Uterus (tissue), 4 donors: Measurements from ENCODE around the gene DCAF8. TPM values are rescaled to one million over a fixed set of nuclear protein-coding genes. Genes with fewer than 3 reads are reported as not detected.

Experiments used
- DNase-seq, 2 donors: peaks; one replicate each; pipeline ENCODE4 v3.0.0-alpha.2; 2019 to 2020
- H3K27ac ChIP-seq, 2 donors: fragments of 200-600 bp; sonication (generic); 1 replicate in 1 of 2; 2 replicates in 1 of 2; pipeline ENCODE4 v1.5.1; 2016 to 2018
- H3K27me3 ChIP-seq, 2 donors: fragments of 200-600 bp; sonication (generic); one replicate each; pipeline ENCODE4 v1.5.1; 2018 to 2019; ENCODE audit warnings: control low read depth in 1 of 2
- H3K36me3 ChIP-seq, 2 donors: fragments of 200-600 bp; sonication (generic); one replicate each; pipeline ENCODE4 v1.5.1; 2019; ENCODE audit warnings: control low read depth in 1 of 2
- H3K4me1 ChIP-seq, 2 donors: fragments of 200-600 bp; sonication (generic); one replicate each; pipeline ENCODE4 v1.5.1; 2018 to 2019; ENCODE audit warnings: control low read depth in 1 of 2
- H3K4me3 ChIP-seq, 2 donors: fragments of 200-600 bp; sonication (generic); 1 replicate in 1 of 2; 2 replicates in 1 of 2; pipeline ENCODE4 v1.5.1; 2018 to 2019; ENCODE audit warnings: mild to moderate bottlenecking in 1 of 2
- H3K9me3 ChIP-seq, 2 donors: fragments of 200-600 bp; sonication (generic); one replicate each; pipeline ENCODE4 v1.5.1; 2019; ENCODE audit warnings: control low read depth in 1 of 2
- CTCF ChIP-seq, 4 experiments: fragments of 200-600 bp in 2 of 4; fragments of 450-650 bp in 2 of 4; sonication (generic) in 2 of 4; IDR thresholded peaks; one replicate each; pipeline ENCODE4 v1.5.1; 2016 to 2019; ENCODE audit warnings: antibody characterized with exemption in 4 of 4, mild to moderate bottlenecking in 2 of 4, moderate library complexity in 1 of 4
- POLR2A ChIP-seq, 2 donors: fragments of 450-650 bp; IDR thresholded peaks; one replicate each; pipeline ENCODE4 v1.6.1; 2016; ENCODE audit warnings: antibody characterized with exemption in 2 of 2, mild to moderate bottlenecking in 1 of 2, moderate library complexity in 1 of 2
- intact Hi-C: fragments of 100-400 bp; cut with DNase I; formaldehyde crosslinking; loops from one replicate; pipeline ENCODE4 v1.15.1; 2023; ENCODE audit warnings: low total_unique reads
- total RNA-seq, 4 donors: library from RNA; depleted of rRNA in 3 of 4; stranded (reverse); fragments of >200 nt in 3 of 4; gene quantifications; one replicate each; pipeline versions ENCODE4 v1.1.0 to v1.2.4, GENCODE V29; 2014 to 2023
- donor health status: DM: yes; HTN: yes; CAD: no.

DCAF8 gene
- total RNA-seq, 4 donors from 2014 or later = 36.8 to 167 (median 94.8) TPM

- no peaks in the 10 kb centered on the region for H3K36me3 ChIP-seq
- intact Hi-C loops = no loop called here
- H3K27ac ChIP-seq = no peak overlapping the region
- no peaks in the 10 kb centered on the region for H3K4me1 ChIP-seq
- H3K27me3 ChIP-seq = no peaks in the 10 kb centered on the region
- no peak for DNase-seq
- H3K4me3 ChIP-seq = no peak overlapping the region
- no peaks in the 10 kb centered on the region for H3K9me3 ChIP-seq
- no peak for TF ChIP-seq CTCF (IDR thresholded peaks at IDR 0.05)
- TF ChIP-seq POLR2A (IDR thresholded peaks at IDR 0.05) = no peak
These were observed 96.0 kb downstream of the DCAF8 start for GRCh38 chr1:160166166-160166868.

Other genes with a start within 250 kb of the DCAF8 start
- gene PIGM, start 230.6 kb downstream of the DCAF8 start, total RNA-seq = 1 to 10 TPM; 1.8 to 9.4 (median 7.5) TPM
- gene KCNJ10, start 192.4 kb downstream of the DCAF8 start, total RNA-seq = under 1 TPM in 1 of 4 donors, not detected in 3; 0.58 TPM
- gene KCNJ9, start 181.0 kb downstream of the DCAF8 start, total RNA-seq = under 1 TPM in 1 of 4 donors, not detected in 3; 0.28 TPM
- 10 to 100 TPM in 3 of 4 donors, 1 to 10 TPM in 1; 5.4 to 41.4 (median 26.9) TPM for gene IGSF8, start 163.9 kb downstream of the DCAF8 start, total RNA-seq
- gene ATP1A2, start 146.8 kb downstream of the DCAF8 start, total RNA-seq = 10 to 100 TPM in 3 of 4 donors, 1 to 10 TPM in 1; 1.2 to 36.8 (median 13.4) TPM
- gene ATP1A4, start 110.9 kb downstream of the DCAF8 start, total RNA-seq = 1 to 10 TPM in 1 of 4 donors, not detected in 3; 1.5 TPM
- under 1 TPM in 3 of 4 donors, not detected in 1; 0.26 to 0.48 (median 0.34) TPM for gene CASQ1, start 72.0 kb downstream of the DCAF8 start, total RNA-seq
- 100 to 1,000 TPM in 1 of 4 donors, 10 to 100 TPM in 3; 52.1 to 147 (median 81.7) TPM for gene PEA15, start 57.2 kb downstream of the DCAF8 start, total RNA-seq
- 10 to 100 TPM; 45.1 to 77.5 (median 59.8) TPM for gene PEX19, start 22.6 kb upstream of the DCAF8 start, total RNA-seq
- gene COPA, start 80.7 kb upstream of the DCAF8 start, total RNA-seq = 100 to 1,000 TPM in 2 of 4 donors, 10 to 100 TPM in 2; 71.2 to 211 (median 130) TPM
- 10 to 100 TPM; 18.2 to 69.1 (median 56.4) TPM for gene NCSTN, start 80.8 kb upstream of the DCAF8 start, total RNA-seq
- gene NHLH1, start 104.5 kb upstream of the DCAF8 start, total RNA-seq = not detected
- 10 to 100 TPM in 1 of 4 donors, 1 to 10 TPM in 2, under 1 TPM in 1; 0.26 to 14.1 (median 4.7) TPM for gene VANGL2, start 138.0 kb upstream of the DCAF8 start, total RNA-seq